Activated T-helper 9 cell treated with anti-CD3 and anti-CD28 coated beads, Interleukin-2, amount 50 U/mL, for 16 hours (primary cell): ENCODE data around the gene ANO2.

Experiments
- DNase-seq: peaks from one replicate; pipeline ENCODE4 v3.0.0-alpha.2; 2020; ENCODE audit warnings: low read depth

ANO2 gene

DNA sequence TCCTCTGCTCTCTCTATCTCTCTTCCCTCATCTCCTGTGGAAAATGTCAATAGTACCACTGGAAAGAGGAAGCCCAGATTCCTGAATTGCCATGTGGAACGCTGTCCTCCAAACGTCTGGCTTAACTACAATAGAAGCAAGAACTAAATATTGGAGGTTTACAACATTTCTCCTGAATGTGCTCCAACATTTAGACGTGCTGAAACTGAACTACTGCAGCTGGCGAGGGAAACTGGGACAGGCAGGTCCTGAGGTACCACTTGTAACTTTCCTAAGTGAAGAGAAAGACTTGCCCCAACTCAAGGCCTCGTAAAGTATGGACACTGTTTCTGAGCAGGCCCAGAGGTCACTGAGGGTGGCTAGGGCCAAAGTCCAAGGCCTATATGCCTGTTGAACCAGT lies 325.4 kb downstream of the ANO2 start:
- no peak for DNase-seq

DNA sequence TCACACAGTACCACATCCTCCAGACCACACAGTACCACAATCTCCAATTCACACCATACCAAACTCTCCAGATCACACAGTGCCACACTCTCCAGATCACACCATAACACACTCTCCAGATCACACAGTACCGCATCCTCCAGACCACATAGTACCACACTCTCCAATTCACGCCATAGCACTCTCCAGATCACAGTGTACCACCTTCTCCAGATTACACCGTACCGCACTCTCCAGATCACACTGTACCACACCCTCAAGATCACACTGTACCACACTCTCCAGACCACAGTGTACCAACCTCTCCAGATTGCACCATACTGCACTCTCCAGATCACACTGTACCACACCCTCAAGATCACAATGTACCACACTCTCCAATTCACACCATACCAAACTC lies 328.2 kb downstream of the ANO2 start:
- no peak for DNase-seq

DNA sequence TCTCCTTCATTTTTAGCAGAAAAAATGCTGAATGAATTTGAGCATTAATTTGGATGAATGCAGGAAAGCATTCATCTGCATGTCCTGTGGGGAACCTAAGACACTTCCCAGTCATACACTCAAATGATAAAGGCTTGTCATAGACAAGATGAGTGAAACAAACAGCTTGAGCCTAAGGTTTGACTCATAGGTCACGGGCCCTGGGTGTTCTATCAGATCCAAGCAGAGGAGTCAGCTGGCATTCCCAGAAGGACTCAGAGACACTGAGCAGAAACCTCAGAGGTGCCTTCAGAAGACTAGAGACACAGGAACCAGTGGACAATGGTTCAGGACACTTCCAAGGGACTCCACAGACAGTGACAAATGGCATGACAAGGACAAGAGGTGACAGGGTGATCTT lies 329.3 kb downstream of the ANO2 start:
- no peak for DNase-seq

DNA sequence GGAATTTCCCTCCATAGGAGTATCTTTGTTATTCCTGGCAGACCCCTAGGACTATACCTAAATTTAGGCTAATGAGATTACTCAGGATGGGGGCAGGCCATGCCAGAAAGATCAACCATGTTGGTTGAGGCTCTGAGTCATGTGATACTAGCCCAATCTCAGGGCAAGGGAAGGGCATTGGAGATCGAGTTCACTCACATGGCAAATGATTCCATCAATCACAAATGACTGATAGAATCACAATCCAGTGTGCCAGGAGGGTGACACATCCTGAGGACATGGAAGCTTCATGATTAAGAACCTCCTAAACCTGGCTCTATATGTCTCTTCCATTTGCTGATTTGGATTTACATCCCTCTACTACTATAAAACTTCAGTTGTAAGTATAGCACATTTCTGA lies 330.8 kb downstream of the ANO2 start:
- DNase-seq = no peak

DNA sequence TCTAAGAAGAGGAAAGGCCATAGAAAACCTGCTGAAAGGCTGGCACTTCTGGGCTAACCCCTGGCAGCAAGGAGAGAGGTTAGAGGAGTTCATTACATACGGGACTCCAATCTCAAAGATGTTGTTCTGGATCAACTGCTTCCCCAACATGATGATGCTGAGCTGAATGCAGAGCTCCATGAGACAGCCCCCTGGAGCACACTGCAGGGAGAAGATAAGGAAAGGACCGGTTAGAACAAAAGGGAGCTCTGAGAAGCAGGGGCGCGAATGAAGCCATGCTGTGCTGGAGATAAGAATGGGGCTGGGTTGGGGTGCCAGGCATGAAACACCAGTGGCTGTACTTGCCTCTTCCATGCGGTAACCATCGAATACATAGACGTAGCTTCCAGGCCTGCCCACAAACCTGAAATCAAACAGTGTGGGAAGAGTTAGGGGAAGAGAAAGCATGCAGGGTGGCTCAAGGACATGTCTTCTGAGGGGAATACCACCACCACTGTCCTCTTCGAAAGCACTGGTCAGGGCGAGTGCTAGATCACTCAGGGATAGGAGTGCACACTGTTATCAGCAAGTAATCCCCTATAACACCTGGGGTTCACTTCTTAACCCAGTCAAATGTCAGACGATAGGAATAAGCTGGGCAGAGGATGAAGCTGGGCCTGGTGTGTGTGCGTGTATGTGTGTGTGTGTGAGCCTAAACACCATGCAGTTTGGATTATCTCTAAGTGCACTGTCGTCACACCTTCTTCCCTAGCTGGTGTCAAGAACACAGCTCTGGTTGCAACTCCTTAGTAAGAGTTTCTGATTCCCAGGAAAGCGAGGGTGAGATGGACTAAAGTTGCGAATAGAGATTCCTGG lies 332.3 kb downstream of the ANO2 start:
- DNase-seq = no peak

DNA sequence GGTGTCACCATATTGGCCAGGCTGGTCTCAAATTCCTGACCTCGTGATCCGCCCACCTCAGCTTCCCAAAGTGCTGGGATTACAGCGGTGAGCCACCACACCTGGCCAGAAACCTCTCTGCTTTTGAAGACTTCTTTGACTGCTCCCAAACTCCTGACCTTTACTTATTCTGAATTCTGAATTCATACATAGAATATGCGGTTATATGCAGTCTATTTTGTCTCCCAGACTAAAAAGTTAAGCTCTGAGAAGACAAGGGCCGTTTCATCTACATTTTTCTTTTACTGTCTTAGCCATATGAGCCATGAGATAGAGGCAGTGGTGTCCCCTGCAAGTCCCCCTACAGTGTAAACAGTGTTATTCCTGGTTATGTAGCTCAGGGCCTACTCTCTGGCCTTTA lies 333.9 kb downstream of the ANO2 start:
- no peak for DNase-seq

DNA sequence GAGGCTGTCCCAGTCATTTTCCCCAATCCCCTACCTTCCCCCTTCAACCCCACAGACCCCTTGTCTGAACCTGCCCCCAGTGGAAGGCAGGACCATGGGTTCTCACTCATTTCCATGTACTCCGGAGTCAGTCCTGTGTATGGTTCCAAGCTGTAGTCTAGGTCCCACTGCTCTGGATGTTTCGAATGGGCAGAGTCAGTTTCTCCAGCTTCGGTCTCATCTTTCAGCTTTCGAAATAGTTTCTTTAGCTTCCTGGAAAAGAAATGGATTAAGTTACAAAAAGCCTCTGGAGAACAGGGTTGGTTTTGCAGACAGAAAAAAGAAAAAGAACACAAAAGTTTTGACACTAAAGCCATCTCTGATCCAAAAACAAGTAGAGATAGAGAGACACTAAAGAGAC lies 345.7 kb downstream of the ANO2 start:
- DNase-seq = no peak

DNA sequence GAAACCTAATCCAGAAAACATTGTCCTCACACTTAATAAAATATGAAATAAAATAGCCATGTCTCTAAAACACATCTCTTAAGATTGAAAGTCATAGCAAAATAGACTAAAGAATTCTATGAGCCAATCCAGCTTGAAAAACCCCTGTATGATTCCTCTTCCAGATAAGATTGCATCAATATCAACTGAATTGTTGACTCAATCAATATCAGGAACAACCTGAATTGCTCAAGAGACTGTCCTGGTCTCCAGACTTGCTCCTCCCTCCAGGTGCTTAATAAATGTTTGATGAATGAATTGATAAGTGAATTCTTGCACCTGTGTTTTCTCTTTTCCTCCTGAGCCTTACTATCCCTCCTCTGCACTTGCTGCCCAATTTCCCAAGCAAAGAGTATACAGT lies 351.1 kb downstream of the ANO2 start:
- DNase-seq = no peak

DNA sequence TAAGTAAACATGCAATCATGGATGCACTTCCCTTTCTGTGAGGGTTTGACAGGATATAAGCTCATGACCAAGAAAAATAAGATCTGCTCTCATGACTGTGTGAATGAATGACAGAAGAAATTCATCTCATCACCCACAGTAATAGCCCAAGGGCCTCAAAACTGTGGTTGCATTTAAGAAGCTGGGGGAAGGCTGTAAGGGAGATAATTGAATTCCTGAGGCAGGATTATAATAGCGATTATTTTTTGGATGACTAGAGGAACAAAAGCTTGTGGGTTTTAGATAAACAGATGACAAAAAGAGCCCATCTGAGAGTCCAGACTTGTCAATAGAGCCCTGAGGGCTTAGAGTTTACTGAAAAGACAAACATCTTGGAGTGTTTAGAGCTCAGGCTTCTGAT lies 352.0 kb downstream of the ANO2 start:
- DNase-seq = no peak

DNA sequence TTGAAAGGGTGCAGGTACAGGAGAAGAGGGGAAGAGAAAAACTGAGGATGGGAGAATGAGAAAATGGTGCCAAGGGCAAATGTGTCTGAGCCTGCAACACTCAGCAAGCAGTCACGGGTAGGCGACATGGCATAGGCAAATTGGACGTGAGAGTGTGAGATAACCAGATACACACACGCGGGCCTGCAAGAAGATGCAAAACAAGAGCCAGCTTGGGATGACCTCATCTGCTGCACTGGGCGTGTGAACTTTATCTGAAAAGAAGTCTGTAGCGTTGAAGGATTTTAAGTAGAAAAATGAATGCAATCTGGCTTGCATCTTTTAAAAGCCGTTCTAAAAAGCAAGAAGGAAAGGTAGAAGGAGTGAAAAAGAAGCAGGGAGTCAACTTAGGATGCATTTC lies 352.7 kb downstream of the ANO2 start:
- no peak for DNase-seq

DNA sequence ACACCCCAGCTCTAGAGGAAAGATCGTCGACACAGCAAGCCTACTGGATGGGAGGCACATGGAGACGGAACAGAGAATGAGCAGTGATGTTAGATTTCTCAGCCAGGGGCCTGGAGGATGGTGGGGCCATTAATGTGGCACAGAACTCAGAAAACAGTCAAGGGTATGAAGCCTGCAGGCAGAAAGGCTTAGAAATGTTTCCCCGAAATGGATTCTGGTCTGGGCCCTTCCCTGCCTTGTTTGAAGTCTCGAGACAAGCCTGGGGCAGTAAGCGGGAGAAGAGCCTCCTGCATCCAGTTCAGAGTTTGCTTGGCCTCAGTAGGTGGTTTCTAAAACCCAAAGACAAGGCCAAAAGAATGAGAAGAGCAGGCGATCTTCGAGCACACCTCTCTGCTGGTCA lies 354.7 kb downstream of the ANO2 start:
- DNase-seq = no peak

DNA sequence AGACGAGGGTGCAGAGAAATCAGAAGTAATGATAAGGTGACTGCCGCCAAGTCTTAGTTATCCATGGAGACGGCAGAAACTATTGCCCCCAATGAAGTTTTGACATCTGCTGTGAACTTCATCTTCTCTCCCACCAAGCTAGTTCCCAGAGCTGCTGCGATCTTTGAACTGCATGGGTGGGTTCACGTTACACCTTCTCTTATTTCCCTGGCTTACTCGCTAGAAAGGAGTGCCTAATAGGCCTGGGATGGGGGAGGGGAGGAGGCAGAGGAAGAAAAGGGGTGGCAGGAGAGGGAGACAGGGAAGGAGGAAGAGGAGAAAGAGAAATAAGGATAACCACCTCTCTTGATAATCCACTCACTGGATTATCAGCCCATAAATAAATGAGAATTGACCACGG lies 356.0 kb downstream of the ANO2 start:
- DNase-seq = no peak

DNA sequence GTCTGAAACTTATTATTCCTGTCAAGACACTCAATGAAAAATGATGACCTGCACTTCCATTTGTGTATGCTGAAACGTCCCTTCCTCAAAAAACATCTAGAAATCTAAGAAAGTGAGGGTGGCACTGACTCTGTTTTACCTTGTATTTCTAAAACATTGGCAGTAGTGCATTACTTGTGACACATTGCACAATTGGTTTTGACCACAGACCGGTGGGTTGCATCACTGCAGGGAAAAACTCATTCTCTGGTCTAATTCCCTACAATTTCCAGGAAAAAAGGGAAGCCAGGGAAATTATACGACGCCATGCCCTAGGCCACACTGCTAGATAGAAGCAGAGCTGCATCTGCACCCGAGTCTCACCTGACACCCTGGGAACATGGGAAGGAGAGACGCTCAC lies 356.5 kb downstream of the ANO2 start:
- no peak for DNase-seq

DNA sequence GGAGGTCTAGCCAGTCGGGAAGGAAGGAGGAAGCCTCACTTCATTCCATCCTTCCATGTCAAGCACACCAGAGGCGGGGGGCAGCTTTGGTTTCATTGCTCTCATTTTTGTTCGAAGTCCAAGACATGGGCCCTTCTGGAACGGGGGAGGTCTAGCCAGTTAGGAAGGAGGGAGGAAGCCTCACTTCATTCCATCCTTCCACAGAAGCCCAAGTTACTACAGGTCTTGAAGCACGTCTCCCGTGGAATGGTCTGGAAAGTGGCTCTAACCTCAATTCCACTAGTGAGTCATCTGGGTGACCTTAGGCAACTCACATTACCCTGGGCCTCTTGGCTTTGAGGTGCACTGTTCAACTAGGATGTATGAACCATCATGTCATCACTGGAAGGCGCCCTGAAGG lies 356.9 kb downstream of the ANO2 start:
- DNase-seq = no peak

DNA sequence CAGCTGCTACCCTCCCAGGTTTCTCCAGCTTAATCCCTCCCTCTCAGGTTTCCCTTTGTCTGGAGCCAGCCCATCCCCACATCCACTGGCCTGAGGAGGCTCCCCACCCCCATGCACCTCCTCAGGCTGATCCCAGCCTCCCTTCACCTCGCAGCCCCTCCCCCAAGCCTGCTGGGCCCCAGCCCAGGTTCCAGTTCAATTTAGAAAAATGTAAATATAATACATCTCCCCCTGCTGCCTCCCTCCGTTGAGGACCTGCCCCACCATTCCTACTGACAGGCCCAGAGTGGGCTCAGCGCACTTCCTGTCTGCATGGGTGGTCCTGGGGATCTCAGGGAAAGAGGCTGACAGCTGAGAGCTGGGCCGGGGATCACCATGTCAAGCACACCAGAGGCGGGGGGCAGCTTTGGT lies 357.3 kb downstream of the ANO2 start:
- DNase-seq = no peak

DNA sequence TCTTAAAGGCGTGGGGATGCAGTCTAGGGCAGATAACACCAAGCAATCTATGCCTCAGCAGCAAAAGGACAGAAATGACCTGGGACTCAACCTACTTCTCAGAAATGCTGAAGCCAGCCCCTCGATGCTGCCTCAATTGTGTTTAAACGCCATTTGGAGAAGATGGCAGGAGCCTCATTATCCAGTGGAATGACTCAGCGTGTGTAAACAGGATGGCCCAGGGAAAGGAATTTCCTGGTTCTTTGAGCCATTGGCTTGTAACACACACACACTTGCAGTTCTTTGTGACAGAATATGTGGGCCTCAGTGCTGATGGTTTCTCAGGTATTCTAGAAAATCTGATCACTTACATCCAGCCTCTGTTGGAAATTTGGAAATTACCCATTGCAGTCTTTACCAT lies 358.9 kb downstream of the ANO2 start:
- no peak for DNase-seq

DNA sequence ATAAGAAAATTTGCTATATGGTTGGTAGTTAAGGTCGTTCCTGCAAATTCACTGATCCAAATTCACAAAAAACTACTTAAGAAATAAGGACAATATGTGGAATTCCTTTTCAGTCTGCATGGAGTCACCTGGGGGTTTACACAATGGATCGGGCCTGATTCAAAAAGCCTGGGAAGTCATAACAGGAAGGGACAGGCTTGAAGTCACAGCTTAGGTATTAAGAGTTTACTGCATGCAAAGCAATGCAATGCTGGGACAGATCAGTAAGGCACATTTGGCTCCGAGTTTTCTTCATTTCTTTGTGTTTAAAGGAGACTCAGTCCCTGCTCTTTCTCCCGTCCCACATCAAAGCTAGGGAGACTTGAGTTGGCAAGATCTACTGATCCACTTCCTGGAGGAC lies 359.9 kb downstream of the ANO2 start:
- no peak for DNase-seq

DNA sequence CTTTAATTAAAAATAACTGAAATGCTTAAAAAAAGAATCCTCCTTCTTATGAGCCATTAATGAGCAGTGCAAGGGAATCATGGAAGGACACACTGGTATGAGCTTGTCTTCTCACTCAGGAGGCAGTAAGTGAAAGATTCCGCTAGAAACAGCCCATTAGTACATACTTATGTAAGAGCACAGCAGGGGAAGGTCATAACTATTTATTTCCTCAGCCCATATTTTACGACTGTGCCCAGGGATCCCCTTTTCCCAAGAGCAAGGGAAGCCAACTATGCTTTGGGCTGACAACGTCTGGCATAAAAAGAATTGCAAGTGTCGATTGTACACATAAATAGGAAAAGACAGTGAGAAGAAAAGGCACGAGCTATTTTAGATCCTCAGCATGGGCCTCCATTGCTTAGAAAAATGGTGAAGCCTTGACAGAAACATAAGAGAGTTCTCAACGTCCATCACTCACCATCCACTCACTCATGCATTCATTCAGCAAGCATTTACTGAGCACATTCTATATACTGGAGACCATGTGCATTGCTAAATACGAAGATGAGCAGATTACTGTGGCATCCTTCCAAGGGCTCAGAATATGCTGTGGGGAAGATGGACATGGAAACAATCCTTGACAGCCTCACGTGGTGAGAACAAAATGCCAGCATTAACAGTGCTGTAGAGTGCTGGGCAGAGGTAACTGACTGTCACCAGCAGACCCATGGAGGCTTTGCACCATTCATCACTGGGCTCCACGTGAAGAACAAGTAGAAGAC lies 360.5 kb downstream of the ANO2 start:
- no peak for DNase-seq

DNA sequence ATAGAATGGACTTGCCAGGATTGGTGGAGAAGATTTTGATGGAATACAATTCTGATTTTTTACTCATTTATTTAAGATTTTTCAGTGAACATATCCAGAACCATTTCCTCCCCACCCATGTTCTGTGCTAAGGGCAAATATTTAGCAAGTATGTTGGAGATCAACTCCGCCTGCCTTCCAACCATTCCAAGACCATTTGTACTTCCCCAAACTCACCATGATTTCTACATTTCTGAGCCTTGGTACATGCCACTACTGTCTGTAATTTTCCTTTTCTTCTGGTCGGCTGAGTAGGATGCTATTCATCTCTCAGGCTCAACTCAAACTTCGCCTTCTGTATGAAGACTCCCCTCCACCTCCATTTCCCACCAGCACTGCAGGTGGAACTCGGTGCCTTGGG lies 362.5 kb downstream of the ANO2 start:
- no peak for DNase-seq

DNA sequence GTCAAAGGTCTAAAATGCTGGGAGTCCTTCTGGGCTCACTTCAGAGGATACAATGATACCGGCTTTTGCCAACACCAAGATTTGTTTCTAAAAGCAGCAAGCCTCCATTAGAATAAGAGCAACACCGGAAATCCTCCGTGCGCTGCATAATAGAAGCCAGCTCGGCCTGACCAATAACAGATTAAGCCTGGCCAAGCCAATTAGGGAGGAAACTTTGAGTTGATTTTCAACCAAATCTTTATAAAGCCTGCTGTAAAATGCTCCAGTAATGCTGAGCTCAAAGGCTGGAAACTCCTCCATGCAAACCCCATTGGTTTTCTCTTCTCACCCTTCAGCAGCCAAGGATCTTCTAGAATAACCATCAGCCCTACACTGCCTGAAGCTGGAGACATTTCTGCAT lies 363.0 kb downstream of the ANO2 start:
- DNase-seq = no peak

DNA sequence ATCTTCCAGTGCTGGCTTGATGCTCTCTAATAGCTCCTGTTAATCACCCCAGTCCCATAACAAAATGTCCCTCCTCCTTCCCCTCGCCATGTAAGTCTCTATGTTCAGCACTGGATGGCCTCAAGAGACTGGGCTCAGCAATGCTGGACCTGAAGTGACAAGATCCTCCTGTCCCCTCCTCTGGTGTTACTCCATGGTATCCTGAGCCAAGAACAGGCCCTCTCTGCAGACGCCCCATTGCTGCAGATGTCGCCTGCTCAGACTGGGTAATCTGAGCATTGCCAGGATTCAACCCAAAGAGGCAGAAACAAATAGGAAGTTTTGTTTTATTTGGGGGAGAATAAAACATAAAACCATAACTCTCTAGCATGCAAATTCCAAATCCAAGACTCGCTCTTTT lies 363.4 kb downstream of the ANO2 start:
- no peak for DNase-seq

DNA sequence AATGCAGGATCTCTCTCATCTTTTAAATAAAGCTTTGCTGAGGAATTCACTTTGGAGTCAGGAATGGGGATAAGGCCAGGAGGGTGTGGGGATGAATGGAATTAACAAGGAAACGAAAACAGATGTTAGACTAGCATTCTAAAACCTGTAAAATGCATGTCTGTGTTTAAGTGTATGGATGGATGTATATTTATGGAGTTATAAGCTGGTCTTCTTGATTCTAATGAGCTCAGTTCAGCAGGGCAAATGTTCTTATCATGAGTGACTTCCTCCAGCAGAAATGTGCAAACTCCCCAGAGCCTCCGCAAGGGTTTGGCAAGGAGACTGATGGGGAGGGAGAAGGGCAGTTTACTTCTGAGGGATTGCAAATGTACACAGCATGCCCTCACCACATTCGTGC lies 364.0 kb downstream of the ANO2 start:
- no peak for DNase-seq

DNA sequence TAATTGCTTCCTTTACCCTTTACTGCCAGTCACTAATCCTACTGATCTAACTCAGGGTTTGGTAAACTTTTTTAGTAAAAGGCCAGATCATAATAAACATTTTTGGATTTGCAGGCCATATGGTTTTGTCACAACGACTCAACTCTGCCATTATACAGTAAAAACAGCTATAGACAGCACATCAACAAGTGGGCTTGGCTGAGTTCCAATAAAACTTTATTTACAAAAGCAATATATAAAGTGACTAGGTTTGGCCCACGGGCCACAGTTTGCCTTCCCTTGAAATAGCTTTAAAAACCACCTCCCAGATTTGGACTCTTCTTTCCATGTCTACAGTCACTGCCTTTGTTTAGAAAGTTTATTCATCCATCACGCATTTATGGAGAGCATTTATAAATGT lies 366.3 kb downstream of the ANO2 start:
- DNase-seq = no peak

DNA sequence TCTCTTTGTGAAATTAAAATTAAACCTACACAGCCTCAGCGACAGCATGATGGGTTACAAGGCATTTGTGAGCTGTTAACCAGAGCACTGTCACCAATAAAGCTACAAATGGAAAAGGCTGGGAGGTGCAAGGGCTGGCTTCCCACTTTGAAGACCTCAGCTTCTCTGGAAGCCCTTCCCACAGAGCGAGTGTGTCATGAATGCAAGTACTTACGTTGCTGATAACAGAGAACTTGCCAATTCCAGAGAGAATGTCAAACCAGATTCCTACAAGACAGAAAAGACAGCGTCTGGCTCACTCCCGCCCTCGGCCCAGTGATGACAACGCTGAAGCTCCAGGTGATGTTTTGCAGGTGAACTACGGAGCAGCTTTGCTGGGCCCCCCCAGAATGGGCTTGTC lies 367.3 kb downstream of the ANO2 start:
- no peak for DNase-seq
